ENCODE results near the gene FIBIN. TPM values are rescaled to one million over a fixed set of nuclear protein-coding genes. Genes with fewer than 3 reads are reported as not detected.

FIBIN gene
- total and polyA plus RNA-seq, 9 donors: 5.2 to 43.9 (median 18.7) TPM

DNA sequence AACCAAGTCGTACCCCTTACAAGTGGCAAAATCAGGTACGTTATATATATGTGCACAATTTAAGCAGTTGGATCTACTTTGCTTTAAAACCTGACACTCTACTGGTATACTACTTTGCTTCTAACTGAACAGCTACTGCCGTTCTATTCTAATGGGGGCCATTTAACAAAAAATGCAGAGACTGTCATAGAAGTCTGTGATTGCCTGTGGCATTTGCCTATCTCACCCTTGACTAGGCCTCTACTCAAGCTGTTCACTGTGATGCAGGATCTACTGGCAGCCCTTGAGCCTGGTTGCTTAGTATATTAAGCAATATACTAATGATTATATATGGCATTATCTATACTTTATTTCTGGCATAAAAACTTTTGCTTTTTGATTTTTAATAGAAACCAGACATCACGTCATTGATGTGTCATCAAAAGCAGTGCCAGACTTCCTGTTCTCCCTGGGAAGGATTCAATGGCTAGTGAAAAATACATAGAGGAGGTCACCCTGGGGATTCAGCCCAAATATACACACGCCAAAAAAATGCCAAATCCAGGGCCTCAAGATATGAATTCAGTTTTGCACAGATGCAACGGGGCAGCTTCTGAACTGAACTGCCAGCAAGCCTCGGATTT, 40.0 kb upstream of the FIBIN start:
- intact Hi-C loops (cut with DNase I): no loop called here
- H3K9me3 ChIP-seq: no peaks in the 10 kb centered on the region
- DNase-seq: no peak
- H3K27ac ChIP-seq: no peak overlapping the region
- H3K27me3 ChIP-seq: no peaks in the 10 kb centered on the region
- no peak overlapping the region for H3K4me3 ChIP-seq
- no peaks in the 10 kb centered on the region for H3K4me1 ChIP-seq (ENCODE audit: insufficient read depth)
- WGBS, 3 donors: 82 to 88% (median 86%) methylated on average over 7 of the region's 7 CpGs
- H3K36me3 ChIP-seq: no peaks in the 10 kb centered on the region
- TF ChIP-seq, protein P1, sequence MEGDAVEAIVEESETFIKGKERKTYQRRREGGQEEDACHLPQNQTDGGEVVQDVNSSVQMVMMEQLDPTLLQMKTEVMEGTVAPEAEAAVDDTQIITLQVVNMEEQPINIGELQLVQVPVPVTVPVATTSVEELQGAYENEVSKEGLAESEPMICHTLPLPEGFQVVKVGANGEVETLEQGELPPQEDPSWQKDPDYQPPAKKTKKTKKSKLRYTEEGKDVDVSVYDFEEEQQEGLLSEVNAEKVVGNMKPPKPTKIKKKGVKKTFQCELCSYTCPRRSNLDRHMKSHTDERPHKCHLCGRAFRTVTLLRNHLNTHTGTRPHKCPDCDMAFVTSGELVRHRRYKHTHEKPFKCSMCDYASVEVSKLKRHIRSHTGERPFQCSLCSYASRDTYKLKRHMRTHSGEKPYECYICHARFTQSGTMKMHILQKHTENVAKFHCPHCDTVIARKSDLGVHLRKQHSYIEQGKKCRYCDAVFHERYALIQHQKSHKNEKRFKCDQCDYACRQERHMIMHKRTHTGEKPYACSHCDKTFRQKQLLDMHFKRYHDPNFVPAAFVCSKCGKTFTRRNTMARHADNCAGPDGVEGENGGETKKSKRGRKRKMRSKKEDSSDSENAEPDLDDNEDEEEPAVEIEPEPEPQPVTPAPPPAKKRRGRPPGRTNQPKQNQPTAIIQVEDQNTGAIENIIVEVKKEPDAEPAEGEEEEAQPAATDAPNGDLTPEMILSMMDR (IDR thresholded peaks at IDR 0.05): no peak
- no peak for TF ChIP-seq EP300 (IDR thresholded peaks at IDR 0.05)
- TF ChIP-seq POLR2A (IDR thresholded peaks at IDR 0.05): no peak

DNA sequence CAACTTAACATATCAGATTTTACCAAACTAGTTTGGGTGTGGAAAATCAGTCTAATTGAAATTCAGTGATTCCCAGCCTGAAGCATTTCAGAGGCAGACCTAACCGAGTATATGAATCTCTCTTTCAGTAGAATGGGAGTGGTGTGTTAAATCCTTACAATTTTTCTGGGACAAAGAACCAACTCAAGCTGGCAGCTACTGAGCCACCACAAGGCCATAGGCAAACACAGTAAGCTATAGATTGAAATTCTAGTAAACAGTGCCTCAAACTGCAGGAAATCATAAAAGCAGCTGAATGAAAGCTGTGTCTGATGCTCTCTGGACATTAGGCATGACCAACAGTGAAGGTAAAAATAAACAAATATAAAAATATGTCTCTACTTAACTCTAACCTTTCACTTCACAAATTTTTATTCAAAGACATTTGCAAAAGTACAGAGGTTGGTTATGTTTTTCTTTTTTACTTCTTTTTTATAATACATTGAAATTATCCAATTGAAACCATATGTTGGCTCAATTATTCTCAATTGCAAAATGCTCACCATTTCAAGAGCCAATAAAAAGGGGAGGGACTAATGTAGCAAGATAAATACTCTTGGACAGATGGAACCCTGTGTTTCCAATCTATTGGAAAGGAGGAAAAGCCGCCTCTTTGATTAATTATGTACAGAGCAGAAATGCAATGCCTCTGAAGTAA, 35.8 kb upstream of the FIBIN start:
- Histone ChIP-seq H3K27ac (no peak overlapping the region), H3K27me3 (no peaks in the 10 kb centered on the region), H3K4me3 (no peak overlapping the region), H3K4me1 (ENCODE audit: insufficient read depth) (no peaks in the 10 kb centered on the region), H3K9me3 (no peaks in the 10 kb centered on the region), H3K36me3 (no peaks in the 10 kb centered on the region)
- TF ChIP-seq, protein P1 (IDR thresholded peaks at IDR 0.05): no peak
- no peak for TF ChIP-seq POLR2A (IDR thresholded peaks at IDR 0.05)
- no peak for TF ChIP-seq EP300 (IDR thresholded peaks at IDR 0.05)
- WGBS, 3 donors: 87 to 97% (median 97%) methylated on average over 2 of the region's 2 CpGs
- no peak for DNase-seq
- intact Hi-C loops (cut with DNase I): no loop called here

DNA sequence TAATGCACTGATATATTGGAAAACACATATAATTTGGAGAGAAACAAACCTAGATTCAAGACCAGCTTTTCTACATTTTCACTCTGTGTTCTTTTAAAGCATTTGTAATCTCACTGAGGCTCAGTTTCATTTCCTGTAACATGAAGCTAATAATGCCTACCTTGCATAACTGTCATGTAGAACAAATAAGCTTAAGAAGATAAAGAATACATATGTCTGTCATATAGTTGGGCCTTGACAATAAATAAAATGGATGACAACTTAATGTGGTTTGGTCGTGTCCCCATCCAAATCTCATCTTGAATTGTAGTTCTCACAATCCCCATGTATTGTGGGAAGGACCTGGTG, 35.2 kb upstream of the FIBIN start:
- Histone ChIP-seq H3K4me3 (no peak overlapping the region), H3K9me3 (no peaks in the 10 kb centered on the region), H3K27me3 (no peaks in the 10 kb centered on the region), H3K36me3 (no peaks in the 10 kb centered on the region), H3K4me1 (ENCODE audit: insufficient read depth) (no peaks in the 10 kb centered on the region), H3K27ac (no peak overlapping the region)
- intact Hi-C loops (cut with DNase I): no loop called here
- no peak for DNase-seq
- WGBS, 3 donors: 73 to 86% (median 86%) methylated on average over 1 of the region's 1 CpG
- TF ChIP-seq, protein P1 (IDR thresholded peaks at IDR 0.05): no peak
- TF ChIP-seq EP300 (IDR thresholded peaks at IDR 0.05) (no peak), POLR2A (IDR thresholded peaks at IDR 0.05) (no peak)

DNA sequence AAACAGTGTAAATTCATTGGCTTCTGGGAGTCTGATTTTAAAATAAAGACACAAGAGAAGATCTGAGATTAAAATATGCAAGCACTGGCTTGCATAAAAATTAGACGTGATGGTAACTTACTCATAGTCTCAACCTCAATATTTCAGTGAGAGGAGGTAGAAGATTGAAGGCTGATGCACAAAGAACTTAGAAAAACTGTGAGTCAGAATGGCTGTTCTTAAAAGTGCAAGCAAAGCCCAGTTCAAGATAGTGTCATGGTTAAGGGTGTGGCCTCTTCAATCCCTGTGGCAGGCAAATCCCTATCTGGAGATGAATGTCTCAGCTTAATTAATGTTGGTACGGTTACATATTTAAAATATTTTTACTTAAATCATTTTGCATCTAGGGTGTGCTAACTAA, 33.6 kb upstream of the FIBIN start:
- 69 to 88% (median 79%) methylated on average over 2 of the region's 2 CpGs for WGBS, 3 donors
- intact Hi-C loops (cut with DNase I): no loop called here

More for the DNA sequence above, 33.6 kb upstream of the FIBIN start:
- no peaks in the 10 kb centered on the region for H3K36me3 ChIP-seq
- H3K9me3 ChIP-seq: no peaks in the 10 kb centered on the region
- no peak overlapping the region for H3K4me3 ChIP-seq
- H3K4me1 ChIP-seq (ENCODE audit: insufficient read depth): peaks cover 2% of the 10 kb centered on the region
- TF ChIP-seq, protein P1 (IDR thresholded peaks at IDR 0.05): no peak
- TF ChIP-seq EP300 (IDR thresholded peaks at IDR 0.05): no peak
- TF ChIP-seq POLR2A (IDR thresholded peaks at IDR 0.05): no peak
- H3K27me3 ChIP-seq: no peaks in the 10 kb centered on the region
- H3K27ac ChIP-seq: no peak overlapping the region
- no peak for DNase-seq

All from ovary (tissue), 9 donors.